Lung (tissue), 12 donors: ENCODE results near the gene DSN1. TPM values are rescaled to one million over a fixed set of nuclear protein-coding genes. Genes with fewer than 3 reads are reported as not detected.

Source experiments
- ATAC-seq: fragments of 200-7000 bp; cut with Tn5 transposase; one replicate; pipeline ENCODE4 v1.9.1; 2020; ENCODE audit warnings: moderate number of reproducible peaks; ENCODE audit not compliant: insufficient read depth, low FRiP score
- DNase-seq, 3 donors: peaks; one replicate each; pipeline ENCODE4 v3.0.0-alpha.2; 2013 to 2017
- H3K27ac ChIP-seq, 2 donors: one replicate each; pipeline ENCODE4 v1.5.1; 2013; ENCODE audit warnings: mild to moderate bottlenecking in 2 of 2, moderate library complexity in 2 of 2, control low read depth in 1 of 2, inconsistent platforms in 1 of 2, low read depth in 1 of 2, low read length in 1 of 2
- H3K27me3 ChIP-seq, 3 donors: one replicate each; pipeline ENCODE4 v1.5.1; 2013; ENCODE audit warnings: low read length in 2 of 3; ENCODE audit not compliant: control insufficient read depth in 3 of 3, insufficient read depth in 3 of 3
- H3K36me3 ChIP-seq, 4 donors: one replicate each; pipeline ENCODE4 v1.5.1; 2013; ENCODE audit warnings: low read length in 4 of 4, mild to moderate bottlenecking in 1 of 4, moderate library complexity in 1 of 4; ENCODE audit not compliant: control insufficient read depth in 4 of 4, insufficient read depth in 4 of 4
- H3K4me1 ChIP-seq, 5 donors: one replicate each; pipeline ENCODE4 v1.5.1; 2013; ENCODE audit warnings: low read length in 5 of 5, mild to moderate bottlenecking in 2 of 5, moderate library complexity in 1 of 5; ENCODE audit not compliant: control insufficient read depth in 5 of 5, insufficient read depth in 5 of 5
- H3K4me3 ChIP-seq: one replicate; pipeline ENCODE4 v1.5.1; 2013; ENCODE audit warnings: mild to moderate bottlenecking, control low read depth, moderate library complexity
- H3K9ac ChIP-seq, 2 donors: one replicate each; pipeline ENCODE4 v1.5.1; 2013; ENCODE audit warnings: low read length in 2 of 2, control low read depth in 1 of 2; ENCODE audit not compliant: insufficient read depth in 1 of 2
- H3K9me3 ChIP-seq, 4 donors: one replicate each; pipeline ENCODE4 v1.5.1; 2013; ENCODE audit warnings: low read length in 3 of 4, mild to moderate bottlenecking in 1 of 4, moderate library complexity in 1 of 4; ENCODE audit not compliant: control insufficient read depth in 4 of 4, insufficient read depth in 3 of 4
- CTCF ChIP-seq: IDR thresholded peaks from 2 replicates; pipeline ENCODE4 v1.5.1; 2012; ENCODE audit warnings: mild to moderate bottlenecking; ENCODE audit errors: control extremely low read depth, extremely low read depth
- WGBS, 2 donors: extraction: QIAGEN DNeasy Blood & Tissue Kit; methylation state at CpG; one replicate each; pipeline ENCODE4 v1.1.7; 2013; 5-methylcytosine and 5-hydroxymethylcytosine counted together
- polyA plus RNA-seq, 2 donors: library from polyadenylated mRNA; stranded (reverse); fragments of 200-250 nt; gene quantifications; one replicate each; pipeline ENCODE4 v1.2.1, GENCODE V29; 2013
- total RNA-seq, 2 donors: library from RNA; depleted of rRNA in 1 of 2; stranded (reverse); fragments of >200 nt in 1 of 2; gene quantifications; one replicate each; pipeline ENCODE4 v1.2.1, GENCODE V29; 2014 to 2021
- donor health status: control.
- donor health status: control.
- donor health status: Bipolar disorder and iron deficiency.
- donor health status: healthy.
- donor health status: DM: yes; HTN: yes; CAD: no.

The DSN1 gene
- total and polyA plus RNA-seq, 4 donors: 5.8 to 11.0 (median 9.7) TPM

GRCh38 chr20:36756496-36756895 is 17.1 kb downstream of the DSN1 start:
- no peak for TF ChIP-seq CTCF
- peaks cover 0 to 20% (median 8%) of the 10 kb centered on the region in 4 donors for H3K36me3 ChIP-seq

GRCh38 chr20:36754656-36755222 is 18.8 kb downstream of the DSN1 start:
- 11 to 16% methylated on average over 2 of the region's 2 CpGs for WGBS, 2 donors
- no peak overlapping the region for H3K4me3 ChIP-seq
- DNase-seq (peak; percentile 82 to 94 (median 89)), ATAC-seq (peak; percentile 75)
- H3K9ac ChIP-seq: no peak overlapping the region
- no peaks in the 10 kb centered on the region for H3K27me3 ChIP-seq
- no peaks in the 10 kb centered on the region for H3K9me3 ChIP-seq
- H3K27ac ChIP-seq: peak overlapping the region; percentile 4 to 44
- TF ChIP-seq CTCF: peak; percentile 54
- peaks cover 0 to 10% (median 0%) of the 10 kb centered on the region in 5 donors for H3K4me1 ChIP-seq
- H3K36me3 ChIP-seq: peaks cover 0 to 20% (median 8%) of the 10 kb centered on the region in 4 donors

More at GRCh38 chr20:36756496-36756895, 17.1 kb downstream of the DSN1 start:
- Histone ChIP-seq H3K27me3 (no peaks in the 10 kb centered on the region), H3K4me3 (no peak overlapping the region), H3K9me3 (no peaks in the 10 kb centered on the region), H3K9ac (no peak overlapping the region), H3K4me1 (peaks cover 0 to 10% (median 0%) of the 10 kb centered on the region in 5 donors), H3K27ac (no peak overlapping the region)
- ATAC-seq (no peak), DNase-seq (no peak)

DNA sequence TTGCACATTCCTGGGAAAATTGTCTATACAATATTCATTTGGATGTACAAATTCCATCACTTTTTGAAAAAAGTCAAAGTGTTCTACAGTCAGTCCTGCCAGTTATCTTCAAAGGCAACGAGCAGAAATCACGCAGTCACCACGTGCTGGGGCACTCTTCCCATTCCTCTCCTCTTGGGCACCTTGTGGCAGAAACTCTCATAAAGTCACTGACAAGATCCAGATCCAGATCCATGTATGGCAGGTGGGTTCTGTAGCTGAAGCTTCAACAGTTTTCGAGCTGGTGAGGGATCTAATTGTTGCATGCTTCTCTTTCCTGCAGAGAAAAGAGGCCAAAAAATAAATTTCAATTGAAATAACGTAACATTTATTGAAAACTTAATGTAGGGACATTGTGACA is 21.0 kb downstream of the DSN1 start:
- DNase-seq: no peak
- H3K36me3 ChIP-seq: peaks cover 0 to 16% (median 6%) of the 10 kb centered on the region in 4 donors
- H3K9ac ChIP-seq: no peak overlapping the region
- no peak overlapping the region for H3K27ac ChIP-seq
- H3K27me3 ChIP-seq: no peaks in the 10 kb centered on the region
- no peak for TF ChIP-seq CTCF
- peaks cover 0 to 10% (median 0%) of the 10 kb centered on the region in 5 donors for H3K4me1 ChIP-seq
- H3K9me3 ChIP-seq: no peaks in the 10 kb centered on the region
- H3K4me3 ChIP-seq: no peak overlapping the region
- ATAC-seq: no peak
- 90 to 94% methylated on average over 5 of the region's 5 CpGs for WGBS, 2 donors
